Left cardiac atrium (tissue), 4 donors: Measurements from ENCODE around the gene OR52J3. TPM values are rescaled to one million over a fixed set of nuclear protein-coding genes. Genes with fewer than 3 reads are reported as not detected.
A peak's percentile ranks its signal among the peaks of the same experiment; 100 is the strongest.
"Not testable (repeated sequence)": the region's sequence is repeated elsewhere in the genome, so short reads cannot be mapped to it uniquely, and the experiment has no call there.

Experiments
- ATAC-seq, 2 donors: fragments of 200-7000 bp; cut with Tn5 transposase; one replicate each; pipeline ENCODE4 v1.9.1; 2020; ENCODE audit warnings: mild to moderate bottlenecking in 2 of 2, moderate library complexity in 2 of 2
- DNase-seq: peaks from one replicate; pipeline ENCODE4 v3.0.0-alpha.2; 2020
- intact Hi-C, 2 donors: fragments of 100-400 bp; cut with DNase I; formaldehyde crosslinking; loops; one replicate each; pipeline versions ENCODE4 v1.14.1 to v1.15.1; 2022 to 2023
- long read RNA-seq: library from polyadenylated mRNA; unstranded; transcript quantifications from one replicate; pipeline ENCODE4 v2.0.0, GENCODE V29; 2021
- total RNA-seq, 2 donors: library from RNA; stranded (reverse); fragmentation: NEBNext Ultra II Directional; extraction: Animal tissue kit (Norgen Biotek cat#: 25700); gene quantifications; one replicate each; pipeline ENCODE4 v1.2.1, GENCODE V29; 2021
- donor health status: DM: no; HTN: yes; CAD: no.
- donor health status: DM: no; HTN: yes; CAD: no; lungs with severe emphysema.
- donor health status: DM: yes; HTN: yes; CAD: no.
- donor health status: Dilated cardiomyopathy.

OR52J3 gene
- total RNA-seq = not detected
- long read RNA-seq = 0 reads

DNA sequence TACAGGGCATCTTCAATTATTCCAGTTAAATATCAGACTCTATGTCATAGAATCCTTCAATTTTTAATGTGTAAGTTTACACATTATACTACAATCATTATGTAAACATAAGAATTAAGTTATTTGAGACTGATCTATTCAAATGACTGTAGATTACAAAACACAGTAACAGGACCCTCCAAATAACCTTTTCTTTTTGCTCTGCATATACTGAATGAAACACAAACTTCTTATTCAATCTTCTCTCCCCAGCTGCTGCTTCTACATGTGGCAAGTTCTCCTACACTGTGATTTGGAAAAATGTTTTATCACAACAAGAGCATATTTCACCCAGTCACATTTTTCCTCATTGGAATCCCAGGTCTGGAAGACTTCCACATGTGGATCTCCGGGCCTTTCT is at the start of gene OR52J3:
Gene OR52J3, plus strand, starts transcription at position 301 of the 400 bp plus-strand sequence. Its CDS starts 0 bp downstream, at position 301.
- intact Hi-C loops = no loop called here
- ATAC-seq (no peak), DNase-seq (no peak)

DNA sequence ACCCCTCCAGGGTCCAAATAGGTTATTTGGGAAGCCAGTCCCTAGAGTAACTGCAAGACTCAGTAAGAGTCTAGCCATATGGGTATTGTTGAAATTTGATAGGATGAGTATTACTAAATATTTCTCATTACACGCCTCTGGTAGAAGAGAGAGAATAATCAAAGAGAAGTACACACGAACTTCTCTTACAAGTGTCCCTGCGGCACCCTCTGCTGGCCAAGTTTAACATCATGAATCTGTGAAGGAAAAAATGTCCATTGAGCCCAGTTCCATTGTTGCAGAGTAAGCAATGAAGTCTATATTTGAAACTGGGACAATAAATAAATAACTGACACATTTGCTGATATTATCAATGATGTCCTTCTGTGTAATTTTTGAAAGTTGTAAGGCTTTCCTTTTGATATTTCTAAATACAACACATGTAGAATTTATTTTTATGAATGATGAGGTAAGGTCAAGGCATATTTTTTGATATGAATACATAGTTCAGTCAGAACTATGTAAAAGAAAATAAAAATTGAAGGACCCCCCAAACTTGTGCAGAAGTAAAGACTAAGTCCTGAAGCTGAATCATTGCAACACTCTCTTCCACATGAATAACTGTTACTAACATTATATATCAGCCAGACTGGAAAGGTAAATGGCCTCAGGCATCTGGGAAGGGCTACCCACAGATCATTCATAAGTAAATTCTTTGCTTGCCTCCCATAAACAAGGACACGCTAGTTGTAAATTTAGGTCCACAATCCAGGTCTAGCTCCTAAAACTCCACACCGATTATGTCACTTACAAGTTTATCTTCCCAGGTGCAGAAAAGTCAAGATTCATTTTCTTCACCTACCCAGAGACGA is 41.7 kb upstream of the OR52J3 start:
- no peak for ATAC-seq

DNA sequence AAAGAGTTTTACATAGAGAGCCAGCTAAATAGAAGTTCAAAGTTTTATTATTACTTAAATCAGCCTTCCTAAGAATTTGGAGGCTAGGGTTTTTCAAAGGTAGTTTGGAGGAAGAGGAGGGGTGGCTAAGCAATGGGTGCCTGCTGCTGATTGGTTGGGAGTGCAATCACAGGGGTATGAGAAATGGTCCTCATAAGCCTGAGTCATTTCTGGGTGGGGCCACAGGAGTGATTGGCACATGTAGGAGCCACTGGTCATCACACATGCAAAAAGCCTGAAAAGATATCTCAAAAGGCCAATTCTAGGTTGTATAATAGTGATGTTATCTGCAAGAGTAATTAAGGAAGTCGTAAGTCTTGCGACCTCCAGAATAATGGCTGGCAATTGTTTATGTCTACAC is 38.8 kb upstream of the OR52J3 start:
- intact Hi-C loops = no loop called here
- no peak for DNase-seq
- ATAC-seq = no peak

More for the DNA sequence above, 41.7 kb upstream of the OR52J3 start:
- intact Hi-C loops = loop anchor here (2.0 to 5.0 kb wide), 2 partner anchors 367 to 378 kb away; partner anchors contain the start of gene OR51D1 (in 1 of the 2)
- peak; percentile 60 for DNase-seq

DNA sequence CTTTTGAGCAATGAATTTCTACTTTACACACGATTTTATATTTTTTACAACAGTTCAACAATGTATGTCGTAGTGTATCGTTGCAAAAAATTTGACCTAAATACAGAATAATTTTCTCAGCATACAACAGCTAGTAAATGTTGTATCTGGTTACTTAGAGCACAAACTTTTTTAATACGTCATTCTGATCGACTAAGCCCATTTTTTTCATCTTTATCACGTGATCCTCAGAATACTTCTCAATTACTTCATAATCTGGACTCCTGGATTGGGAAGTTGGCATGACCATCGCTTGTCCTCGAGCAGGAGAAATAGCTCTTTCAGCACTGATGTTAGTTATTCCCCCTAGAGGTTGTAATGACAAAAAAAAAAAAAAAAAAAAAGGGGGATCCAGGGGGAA is 35.1 kb upstream of the OR52J3 start:
- DNase-seq (no peak), ATAC-seq (no peak)
- intact Hi-C loops = no loop called here

DNA sequence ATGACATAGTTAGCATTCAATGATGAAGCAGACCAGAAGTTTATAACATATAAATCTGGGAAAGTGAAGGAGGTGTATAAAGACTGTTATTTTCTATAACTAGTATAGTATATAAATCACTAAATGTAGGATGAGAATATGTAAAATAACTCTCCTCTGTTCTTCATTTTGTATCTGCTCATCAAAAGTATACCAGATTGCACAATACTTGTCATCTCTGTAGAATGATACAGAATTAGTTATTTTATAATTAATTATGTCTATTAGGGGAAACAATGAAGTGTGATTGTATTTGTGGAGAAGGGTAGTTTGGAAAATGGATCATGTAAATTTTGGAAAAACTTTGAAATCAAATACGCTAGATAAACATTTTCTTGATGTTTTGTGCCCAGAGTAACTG is 33.3 kb upstream of the OR52J3 start:
- intact Hi-C loops = no loop called here
- DNase-seq (no peak), ATAC-seq (no peak)

DNA sequence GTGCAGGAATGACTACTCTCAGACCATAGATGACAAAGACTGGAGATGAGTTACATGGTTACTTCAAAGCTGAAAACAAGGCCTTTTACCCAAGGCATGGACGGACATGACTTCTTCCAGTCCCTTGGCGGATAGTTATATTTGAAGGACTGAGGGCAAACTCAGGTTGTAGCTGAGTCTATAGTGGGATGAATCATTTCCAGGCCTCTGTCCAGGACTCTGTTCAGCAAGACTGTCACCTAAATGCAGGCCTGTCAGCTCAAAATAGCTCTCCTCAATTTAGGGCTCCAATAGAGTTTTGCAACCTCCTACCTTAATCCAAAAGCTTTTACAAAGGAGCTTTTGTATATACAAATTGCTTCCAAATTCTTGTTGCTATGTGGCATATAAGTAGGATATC is 24.3 kb upstream of the OR52J3 start:
- ATAC-seq (peak in 1 of 2 donors; percentile 57), DNase-seq (no peak)
- intact Hi-C loops = no loop called here

DNA sequence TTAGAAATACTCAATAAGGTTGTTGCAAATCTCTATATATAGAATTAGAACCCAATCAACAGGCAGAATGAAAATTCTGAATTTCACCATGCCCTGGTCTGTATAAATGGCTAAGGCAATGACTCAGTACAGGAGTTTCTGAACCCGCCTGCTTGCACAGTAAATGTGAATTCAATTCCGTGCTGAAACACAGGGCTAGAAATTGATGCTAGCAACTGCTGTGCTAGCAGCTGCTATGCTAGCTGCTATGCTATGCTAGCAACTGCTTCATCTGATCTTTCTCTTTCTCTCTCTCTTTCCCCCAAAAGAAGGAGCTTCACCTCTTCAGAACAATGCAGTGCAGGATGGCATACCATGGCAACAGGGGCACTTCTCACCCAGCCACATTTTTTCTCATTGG is 9.7 kb upstream of the OR52J3 start:
- DNase-seq = no peak
- intact Hi-C loops = no loop called here

DNA sequence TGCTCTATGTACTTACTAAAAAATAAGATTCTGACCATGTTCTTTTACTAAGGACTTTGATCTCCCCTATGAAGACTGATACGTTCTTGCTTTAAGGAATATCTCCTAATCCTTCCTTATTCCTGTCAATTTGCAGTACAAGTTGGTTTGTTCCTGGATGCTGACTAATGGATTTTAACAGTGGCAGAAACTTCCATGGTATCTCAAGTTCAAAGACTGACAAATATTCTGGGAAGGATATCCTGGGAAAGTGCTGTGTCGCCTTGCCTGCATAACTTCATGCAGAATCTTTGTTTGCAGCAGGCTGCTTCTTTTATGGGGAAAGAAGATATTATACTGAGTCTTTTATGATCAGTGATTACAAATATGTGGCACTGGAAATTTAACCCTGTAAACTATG is 8.4 kb upstream of the OR52J3 start:
- ATAC-seq (no peak), DNase-seq (no peak)
- intact Hi-C loops = no loop called here

More for the DNA sequence above, 9.7 kb upstream of the OR52J3 start:
- ATAC-seq = no peak

DNA sequence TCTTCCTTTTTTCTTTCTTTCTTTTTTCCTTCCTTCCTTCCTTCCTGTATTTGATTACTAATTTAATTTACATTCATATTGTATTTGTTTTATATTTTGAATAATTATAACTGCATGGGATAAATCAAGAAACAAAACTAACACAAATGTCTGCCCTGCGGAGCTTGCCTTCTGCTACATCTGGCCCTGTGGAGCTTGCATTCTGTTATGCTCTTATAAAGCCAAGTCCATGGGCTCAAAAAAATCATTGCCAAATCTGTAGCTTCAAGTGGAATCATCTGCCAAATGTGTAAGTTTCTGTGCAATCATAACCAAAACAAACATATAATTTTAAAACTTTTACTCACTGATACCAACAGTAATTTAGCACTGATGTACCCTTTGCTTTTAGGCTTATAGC is 8.0 kb upstream of the OR52J3 start:
- DNase-seq (no peak), ATAC-seq (no peak)
- intact Hi-C loops = no loop called here

DNA sequence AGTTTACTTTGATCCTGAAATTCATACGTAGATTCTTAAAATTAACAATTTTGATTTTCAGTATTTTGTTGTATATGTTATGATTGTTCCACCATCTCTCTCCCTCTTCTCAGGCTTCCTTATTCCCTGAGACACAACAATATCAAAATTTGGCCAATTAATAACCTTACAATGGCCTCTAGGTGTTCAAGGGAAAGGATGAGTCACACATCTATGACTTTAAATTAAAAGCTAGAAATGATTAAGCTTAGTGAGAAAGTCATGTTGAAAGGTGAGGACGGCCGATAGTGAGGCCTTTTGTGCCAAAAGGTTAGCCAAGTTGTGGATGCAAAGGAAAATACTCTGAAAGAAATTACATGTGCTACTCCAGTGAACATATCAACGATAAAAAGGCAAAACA is 5.5 kb upstream of the OR52J3 start:
- intact Hi-C loops = no loop called here

DNA sequence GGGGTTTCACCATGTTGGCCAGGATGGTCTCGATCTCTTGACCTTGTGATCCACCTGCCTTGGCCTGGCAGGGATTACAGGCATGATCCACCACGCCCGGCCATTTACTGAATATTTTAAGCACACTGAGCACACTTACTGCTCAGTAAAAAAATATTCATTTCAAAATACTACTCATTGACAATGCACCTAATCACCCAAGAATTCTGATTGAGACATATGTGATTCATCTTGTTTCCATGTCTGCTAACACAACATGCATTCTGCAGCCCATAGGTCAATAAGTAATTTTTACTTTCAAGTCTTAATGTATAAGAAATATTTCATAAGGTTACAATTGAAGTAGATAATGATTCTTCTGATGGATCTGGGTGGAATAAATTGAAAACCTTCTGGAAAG is 4.2 kb upstream of the OR52J3 start:
- ATAC-seq (no peak), DNase-seq (no peak)
- intact Hi-C loops = no loop called here

More for the DNA sequence above, 5.5 kb upstream of the OR52J3 start:
- no peak for ATAC-seq
- no peak for DNase-seq

DNA sequence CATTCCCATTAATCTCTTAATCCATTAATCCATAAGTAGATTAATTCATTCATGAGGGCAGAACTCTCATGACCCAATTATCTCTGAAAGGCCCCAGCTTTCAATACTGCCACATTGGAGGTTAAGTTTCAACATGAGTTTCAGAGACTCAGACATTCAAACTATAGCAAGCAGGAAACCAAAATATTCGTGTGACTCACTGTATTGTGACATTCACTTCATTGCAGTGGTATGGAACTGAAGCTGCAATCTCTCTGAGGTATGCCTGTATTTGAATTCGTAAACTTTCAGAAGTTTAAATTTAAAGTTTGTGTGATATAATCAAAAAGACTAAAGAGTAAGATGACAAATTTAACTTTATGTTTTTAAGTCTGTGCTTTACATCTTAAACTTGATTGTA is 2.9 kb upstream of the OR52J3 start:
- ATAC-seq (no peak), DNase-seq (no peak)
- intact Hi-C loops = no loop called here

DNA sequence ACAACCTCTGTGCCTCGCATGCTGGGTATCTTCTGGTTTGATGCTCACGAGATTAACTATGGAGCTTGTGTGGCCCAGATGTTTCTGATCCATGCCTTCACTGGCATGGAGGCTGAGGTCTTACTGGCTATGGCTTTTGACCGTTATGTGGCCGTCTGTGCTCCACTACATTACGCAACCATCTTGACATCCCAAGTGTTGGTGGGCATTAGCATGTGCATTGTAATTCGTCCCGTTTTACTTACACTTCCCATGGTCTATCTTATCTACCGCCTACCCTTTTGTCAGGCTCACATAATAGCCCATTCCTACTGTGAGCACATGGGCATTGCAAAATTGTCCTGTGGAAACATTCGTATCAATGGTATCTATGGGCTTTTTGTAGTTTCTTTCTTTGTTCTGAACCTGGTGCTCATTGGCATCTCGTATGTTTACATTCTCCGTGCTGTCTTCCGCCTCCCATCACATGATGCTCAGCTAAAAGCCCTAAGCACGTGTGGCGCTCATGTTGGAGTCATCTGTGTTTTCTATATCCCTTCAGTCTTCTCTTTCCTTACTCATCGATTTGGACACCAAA is 516 bp downstream of the OR52J3 start:
- intact Hi-C loops = no loop called here
- no peak for ATAC-seq
- DNase-seq = no peak

DNA sequence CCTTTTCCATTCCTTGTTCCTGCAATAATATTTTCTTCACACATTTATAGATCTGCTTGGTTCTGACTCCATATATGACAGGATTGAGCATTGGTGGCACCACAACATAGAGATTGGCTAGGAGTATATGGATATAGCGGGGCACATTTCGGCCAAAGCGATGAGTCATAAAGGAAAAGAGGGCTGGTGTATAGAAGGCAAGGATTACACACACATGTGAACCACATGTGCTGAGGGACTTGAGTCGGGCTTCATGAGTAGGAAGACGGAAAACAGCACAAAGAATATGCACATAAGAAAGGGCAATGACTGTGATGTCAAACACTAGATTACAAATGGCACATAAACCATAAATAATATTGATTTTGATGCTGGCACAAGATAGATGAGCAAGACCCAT is 12.4 kb downstream of the OR52J3 start:
- DNase-seq, intact Hi-C loops, ATAC-seq: not testable (repeated sequence)

DNA sequence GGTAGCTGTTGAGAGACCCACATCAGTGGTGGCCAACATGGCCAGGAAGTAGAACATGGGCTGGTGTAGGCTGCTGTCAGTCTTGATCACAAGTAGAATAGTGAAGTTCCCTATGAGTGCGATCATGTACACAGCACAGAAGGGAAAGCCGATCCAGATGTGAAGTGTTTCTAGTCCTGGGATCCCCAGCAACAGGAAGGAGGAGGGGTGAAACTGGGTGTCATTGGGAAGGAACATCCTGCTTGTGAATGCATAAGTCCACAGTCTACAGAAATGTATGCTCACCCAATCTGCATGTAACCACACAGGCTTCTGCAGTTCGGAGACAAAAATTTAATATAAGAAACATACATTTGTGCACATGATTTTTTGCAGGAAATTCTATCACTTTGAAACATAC is 13.1 kb downstream of the OR52J3 start, which contains the start of gene OR52E2:
Gene OR52E2, minus strand, starts transcription at position 237 of the 400 bp plus-strand sequence. Its CDS starts 0 bp downstream, at position 237.
- ATAC-seq (no peak), DNase-seq (no peak)
- intact Hi-C loops = no loop called here

DNA sequence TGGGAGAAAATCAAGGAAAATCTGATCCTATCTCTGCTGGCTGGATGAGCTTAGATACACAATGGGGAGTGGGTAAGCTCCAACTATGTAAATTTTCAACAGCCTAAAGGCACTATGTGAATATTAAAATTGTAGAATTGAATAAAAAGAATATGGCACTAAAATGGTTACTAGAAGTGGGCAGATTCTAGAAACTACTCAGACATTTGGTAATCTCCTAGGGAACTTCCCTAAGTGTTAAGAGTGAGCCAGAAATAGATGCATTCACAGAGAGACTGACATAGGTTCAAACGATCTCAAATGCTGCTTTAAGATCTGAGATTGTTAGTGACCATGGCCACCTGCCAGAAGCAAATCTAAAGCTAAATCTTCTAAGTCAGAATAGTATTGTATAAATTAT is 18.7 kb downstream of the OR52J3 start:
- intact Hi-C loops = no loop called here
- no peak for DNase-seq
- no peak for ATAC-seq

DNA sequence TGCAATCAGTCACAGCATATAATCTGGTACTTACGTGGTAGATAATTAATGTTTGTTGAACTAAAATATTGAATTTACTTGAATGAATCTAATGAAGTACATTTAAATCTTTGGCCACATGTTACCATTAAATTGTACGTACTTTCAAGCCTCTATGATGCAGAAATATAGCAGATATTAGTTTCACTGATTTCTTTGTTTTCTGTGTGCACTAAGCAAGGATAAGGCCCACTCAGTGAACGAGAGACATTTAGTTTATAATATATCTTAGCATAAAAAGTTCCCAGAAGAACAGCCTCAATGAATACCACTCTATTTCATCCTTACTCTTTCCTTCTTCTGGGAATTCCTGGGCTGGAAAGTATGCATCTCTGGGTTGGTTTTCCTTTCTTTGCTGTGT is 22.9 kb downstream of the OR52J3 start, which contains the start of gene OR52E1:
Gene OR52E1, plus strand, starts transcription at position 301 of the 400 bp plus-strand sequence.
- DNase-seq = no peak
- intact Hi-C loops = no loop called here
- no peak for ATAC-seq

DNA sequence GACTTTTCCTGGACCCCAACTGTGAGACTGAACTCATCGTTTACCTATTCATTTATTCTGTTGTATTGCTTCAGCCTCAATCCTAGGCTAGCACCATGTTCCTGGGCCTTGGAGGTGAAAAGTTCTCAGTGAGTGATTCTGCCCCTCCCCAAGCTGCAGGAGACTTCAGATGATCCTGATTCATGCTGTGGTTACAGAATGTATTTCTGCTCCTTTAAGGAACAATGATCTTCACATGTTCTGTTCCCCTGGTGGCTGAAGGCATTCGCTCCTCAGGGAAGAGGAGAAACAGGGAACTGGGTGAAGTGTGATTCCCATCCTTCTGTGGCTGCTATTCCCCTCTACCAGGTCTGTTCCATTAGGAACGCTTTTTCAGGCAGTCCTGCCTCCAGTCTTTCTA is 25.5 kb downstream of the OR52J3 start:
- DNase-seq (no peak), ATAC-seq (peak in 1 of 2 donors; percentile 44)
- intact Hi-C loops = no loop called here

DNA sequence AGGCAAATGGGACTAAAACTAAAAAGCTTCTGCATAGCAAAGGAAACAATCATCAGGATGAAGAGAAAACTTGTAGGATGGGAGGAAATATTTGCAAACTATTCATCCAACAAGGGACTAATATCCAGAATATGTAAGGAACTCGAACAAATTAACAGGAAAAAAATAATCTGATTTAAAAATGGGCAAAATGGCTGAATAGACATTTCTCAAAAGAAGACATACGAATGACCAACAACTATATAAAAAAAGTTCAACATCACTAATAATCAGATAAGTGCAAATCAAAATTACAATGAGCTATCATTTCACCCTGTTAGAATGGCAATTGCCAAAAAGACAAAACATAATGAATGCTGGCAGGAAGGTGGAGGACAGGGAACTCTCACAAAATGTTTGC is 35.1 kb downstream of the OR52J3 start:
- intact Hi-C loops = no loop called here
- DNase-seq (no peak), ATAC-seq (no peak)

DNA sequence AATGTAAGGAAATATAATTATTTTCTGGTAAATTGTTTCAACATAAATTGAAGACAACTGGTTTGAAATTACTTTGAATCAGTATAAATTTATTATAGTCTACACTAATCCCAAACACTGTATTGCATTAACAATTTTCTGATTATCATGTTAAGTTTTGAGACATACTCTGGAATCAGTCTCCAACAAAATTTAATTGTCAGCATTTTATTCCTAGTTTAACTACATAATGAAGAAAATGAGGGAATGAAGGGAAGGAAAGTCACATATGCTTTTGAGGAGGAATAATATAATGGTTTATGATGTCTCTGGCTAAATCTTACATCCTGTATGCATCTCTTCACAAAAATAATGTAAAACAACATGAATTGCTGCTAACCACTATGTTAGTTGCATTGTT is 37.3 kb downstream of the OR52J3 start:
- intact Hi-C loops = no loop called here
- ATAC-seq = no peak

DNA sequence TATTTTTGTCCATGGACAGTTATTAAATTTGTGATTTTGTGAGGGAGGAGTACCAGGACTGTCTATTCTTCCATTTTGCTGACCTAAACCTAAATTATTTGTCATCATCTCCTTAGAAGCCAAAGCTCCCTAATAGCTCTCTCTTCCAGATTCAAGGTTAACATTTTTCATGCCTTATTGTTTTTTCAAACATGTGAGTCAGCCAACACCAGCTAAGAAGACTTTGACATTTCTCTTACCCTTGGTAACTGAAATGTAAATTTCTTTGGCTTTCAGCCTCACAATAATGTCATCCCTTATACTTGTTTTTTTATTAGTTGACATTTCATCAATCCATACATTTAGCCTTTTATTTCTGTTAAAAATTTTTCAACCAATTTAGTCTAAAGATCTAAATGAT is 42.2 kb downstream of the OR52J3 start:
- intact Hi-C loops = no loop called here
- no peak for ATAC-seq
- DNase-seq = no peak

More for the DNA sequence above, 37.3 kb downstream of the OR52J3 start:
- no peak for DNase-seq
